ENCODE results near the gene ZDHHC3. TPM values are rescaled to one million over a fixed set of nuclear protein-coding genes. Genes with fewer than 3 reads are reported as not detected.

The ZDHHC3 gene
- total RNA-seq, 1 experiment from 2014 or later, result 58.0 TPM

DNA sequence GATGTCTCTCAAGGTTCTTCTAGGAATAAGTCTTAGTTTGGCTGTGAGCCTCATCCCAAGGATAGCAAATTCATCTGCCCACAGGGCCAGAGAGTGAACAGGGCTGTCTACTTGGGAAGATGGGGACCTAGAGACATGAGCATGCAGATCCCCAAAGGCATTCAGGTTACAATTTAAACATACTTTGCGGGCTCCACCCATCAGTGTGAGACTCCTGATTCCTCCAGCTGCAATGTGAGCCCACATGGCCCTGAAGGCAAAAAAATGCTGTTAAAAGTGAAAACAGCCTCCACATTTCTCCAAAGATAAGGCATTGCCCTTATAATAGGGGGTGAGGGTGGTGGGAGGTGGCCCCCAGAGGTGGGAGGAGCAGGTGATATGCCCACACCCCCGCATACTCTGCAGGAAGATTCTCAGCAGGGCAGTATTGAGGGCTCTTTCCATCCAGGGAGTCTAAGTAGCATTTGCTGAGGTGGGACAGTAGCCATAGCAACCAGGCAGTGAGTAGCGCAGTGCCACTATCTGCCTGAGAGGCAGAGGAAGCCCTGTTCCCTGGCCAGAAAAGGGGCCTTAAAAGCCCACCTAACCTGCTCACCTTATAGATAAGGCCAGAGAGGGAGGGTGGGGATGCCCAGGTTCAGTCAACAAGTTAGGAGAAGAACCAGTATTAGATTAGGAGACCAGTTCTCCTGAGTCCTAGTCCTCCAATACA, 70.4 kb downstream of the ZDHHC3 start:
- CTCF ChIA-PET, result interaction anchor here (1.1 kb wide), 1 partner anchor 9 kb away, joined by 3 read pairs; no protein-coding TSS in a partner anchor
- H3K27ac Mint-ChIP-seq, result no peak overlapping the region
- no peaks in the 10 kb centered on the region for H3K36me3 Mint-ChIP-seq
- H3K4me3 Mint-ChIP-seq, result no peak overlapping the region
- ATAC-seq (peak; percentile 70; the same call in 1 of the 2 replicates), DNase-seq (ENCODE audit: low spot score) (no peak)
- H3K9me3 Mint-ChIP-seq, result peaks cover 25% of the 10 kb centered on the region
- POLR2A ChIA-PET, result no interaction called here
- peaks cover 17% of the 10 kb centered on the region for H3K27me3 Mint-ChIP-seq (ENCODE audit: low read depth)
- no peak for TF ChIP-seq PRRX2 (CRISPR knock-in tag; IDR thresholded peaks at IDR 0.05)
- TF ChIP-seq ZNF317 (CRISPR knock-in tag; IDR thresholded peaks at IDR 0.05; ENCODE audit: borderline replicate concordance, low read depth), result no peak
- no peak for TF ChIP-seq NFE2L1 (CRISPR knock-in tag; IDR thresholded peaks at IDR 0.05)
- no peak for TF ChIP-seq ZNF138 (CRISPR knock-in tag; conservative IDR thresholded peaks at IDR 0.05)
- TF ChIP-seq, protein P1, sequence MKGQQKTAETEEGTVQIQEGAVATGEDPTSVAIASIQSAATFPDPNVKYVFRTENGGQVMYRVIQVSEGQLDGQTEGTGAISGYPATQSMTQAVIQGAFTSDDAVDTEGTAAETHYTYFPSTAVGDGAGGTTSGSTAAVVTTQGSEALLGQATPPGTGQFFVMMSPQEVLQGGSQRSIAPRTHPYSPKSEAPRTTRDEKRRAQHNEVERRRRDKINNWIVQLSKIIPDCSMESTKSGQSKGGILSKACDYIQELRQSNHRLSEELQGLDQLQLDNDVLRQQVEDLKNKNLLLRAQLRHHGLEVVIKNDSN (CRISPR knock-in tag; IDR thresholded peaks at IDR 0.05), result no peak
- TF ChIP-seq, protein P2, sequence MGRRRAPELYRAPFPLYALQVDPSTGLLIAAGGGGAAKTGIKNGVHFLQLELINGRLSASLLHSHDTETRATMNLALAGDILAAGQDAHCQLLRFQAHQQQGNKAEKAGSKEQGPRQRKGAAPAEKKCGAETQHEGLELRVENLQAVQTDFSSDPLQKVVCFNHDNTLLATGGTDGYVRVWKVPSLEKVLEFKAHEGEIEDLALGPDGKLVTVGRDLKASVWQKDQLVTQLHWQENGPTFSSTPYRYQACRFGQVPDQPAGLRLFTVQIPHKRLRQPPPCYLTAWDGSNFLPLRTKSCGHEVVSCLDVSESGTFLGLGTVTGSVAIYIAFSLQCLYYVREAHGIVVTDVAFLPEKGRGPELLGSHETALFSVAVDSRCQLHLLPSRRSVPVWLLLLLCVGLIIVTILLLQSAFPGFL (CRISPR knock-in tag; IDR thresholded peaks at IDR 0.05; ENCODE audit: borderline replicate concordance), result no peak
- TF ChIP-seq, protein P3, sequence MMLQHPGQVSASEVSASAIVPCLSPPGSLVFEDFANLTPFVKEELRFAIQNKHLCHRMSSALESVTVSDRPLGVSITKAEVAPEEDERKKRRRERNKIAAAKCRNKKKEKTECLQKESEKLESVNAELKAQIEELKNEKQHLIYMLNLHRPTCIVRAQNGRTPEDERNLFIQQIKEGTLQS (CRISPR knock-in tag; conservative IDR thresholded peaks at IDR 0.05), result no peak
- TF ChIP-seq, protein P4, sequence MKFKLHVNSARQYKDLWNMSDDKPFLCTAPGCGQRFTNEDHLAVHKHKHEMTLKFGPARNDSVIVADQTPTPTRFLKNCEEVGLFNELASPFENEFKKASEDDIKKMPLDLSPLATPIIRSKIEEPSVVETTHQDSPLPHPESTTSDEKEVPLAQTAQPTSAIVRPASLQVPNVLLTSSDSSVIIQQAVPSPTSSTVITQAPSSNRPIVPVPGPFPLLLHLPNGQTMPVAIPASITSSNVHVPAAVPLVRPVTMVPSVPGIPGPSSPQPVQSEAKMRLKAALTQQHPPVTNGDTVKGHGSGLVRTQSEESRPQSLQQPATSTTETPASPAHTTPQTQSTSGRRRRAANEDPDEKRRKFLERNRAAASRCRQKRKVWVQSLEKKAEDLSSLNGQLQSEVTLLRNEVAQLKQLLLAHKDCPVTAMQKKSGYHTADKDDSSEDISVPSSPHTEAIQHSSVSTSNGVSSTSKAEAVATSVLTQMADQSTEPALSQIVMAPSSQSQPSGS (CRISPR knock-in tag; IDR thresholded peaks at IDR 0.05; ENCODE audit: borderline replicate concordance, low read depth), result no peak
- TF ChIP-seq, protein P5, sequence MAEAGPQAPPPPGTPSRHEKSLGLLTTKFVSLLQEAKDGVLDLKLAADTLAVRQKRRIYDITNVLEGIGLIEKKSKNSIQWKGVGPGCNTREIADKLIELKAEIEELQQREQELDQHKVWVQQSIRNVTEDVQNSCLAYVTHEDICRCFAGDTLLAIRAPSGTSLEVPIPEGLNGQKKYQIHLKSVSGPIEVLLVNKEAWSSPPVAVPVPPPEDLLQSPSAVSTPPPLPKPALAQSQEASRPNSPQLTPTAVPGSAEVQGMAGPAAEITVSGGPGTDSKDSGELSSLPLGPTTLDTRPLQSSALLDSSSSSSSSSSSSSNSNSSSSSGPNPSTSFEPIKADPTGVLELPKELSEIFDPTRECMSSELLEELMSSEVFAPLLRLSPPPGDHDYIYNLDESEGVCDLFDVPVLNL (CRISPR knock-in tag; IDR thresholded peaks at IDR 0.05; ENCODE audit: borderline replicate concordance, low read depth), result no peak
- no peak for TF ChIP-seq JUN (CRISPR knock-in tag; IDR thresholded peaks at IDR 0.05)
- no peak for TF ChIP-seq NFATC4 (CRISPR knock-in tag; IDR thresholded peaks at IDR 0.05)
- no peak for TF ChIP-seq SOX15 (CRISPR knock-in tag; IDR thresholded peaks at IDR 0.05)
- H3K4me1 Mint-ChIP-seq, result no peaks in the 10 kb centered on the region

DNA sequence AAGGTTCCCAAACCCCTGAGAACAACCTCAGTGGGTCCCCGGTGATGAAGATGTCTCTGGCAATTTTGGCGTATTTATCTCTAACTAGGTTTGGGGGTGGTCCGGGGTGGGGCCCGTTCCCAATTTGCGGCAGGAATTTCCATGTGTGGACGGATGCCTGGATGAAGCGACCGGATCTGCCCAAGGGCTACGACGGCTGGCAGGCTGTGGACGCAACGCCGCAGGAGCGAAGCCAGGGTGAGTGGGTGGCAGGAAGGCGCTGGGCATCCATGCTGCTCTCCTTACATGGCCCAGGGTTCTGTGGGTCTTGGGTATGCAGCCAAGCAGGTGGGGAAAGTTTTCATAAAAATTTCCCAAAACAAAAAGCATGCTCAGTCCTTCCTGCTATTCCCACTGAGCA, 72.2 kb downstream of the ZDHHC3 start:
- Mint-ChIP-seq H3K4me3 (no peak overlapping the region), H3K27me3 (ENCODE audit: low read depth) (peaks cover 9% of the 10 kb centered on the region), H3K9me3 (peaks cover 18% of the 10 kb centered on the region), H3K27ac (no peak overlapping the region), H3K4me1 (peaks cover 10% of the 10 kb centered on the region), H3K36me3 (no peaks in the 10 kb centered on the region)
- ChIA-PET CTCF (no interaction called here), POLR2A (no interaction called here)
- no peak for ATAC-seq
- no peak for DNase-seq (ENCODE audit: low spot score)
- TF ChIP-seq, protein P6, sequence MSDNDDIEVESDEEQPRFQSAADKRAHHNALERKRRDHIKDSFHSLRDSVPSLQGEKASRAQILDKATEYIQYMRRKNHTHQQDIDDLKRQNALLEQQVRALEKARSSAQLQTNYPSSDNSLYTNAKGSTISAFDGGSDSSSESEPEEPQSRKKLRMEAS (CRISPR knock-in tag; IDR thresholded peaks at IDR 0.05), result no peak
- TF ChIP-seq, protein P7, sequence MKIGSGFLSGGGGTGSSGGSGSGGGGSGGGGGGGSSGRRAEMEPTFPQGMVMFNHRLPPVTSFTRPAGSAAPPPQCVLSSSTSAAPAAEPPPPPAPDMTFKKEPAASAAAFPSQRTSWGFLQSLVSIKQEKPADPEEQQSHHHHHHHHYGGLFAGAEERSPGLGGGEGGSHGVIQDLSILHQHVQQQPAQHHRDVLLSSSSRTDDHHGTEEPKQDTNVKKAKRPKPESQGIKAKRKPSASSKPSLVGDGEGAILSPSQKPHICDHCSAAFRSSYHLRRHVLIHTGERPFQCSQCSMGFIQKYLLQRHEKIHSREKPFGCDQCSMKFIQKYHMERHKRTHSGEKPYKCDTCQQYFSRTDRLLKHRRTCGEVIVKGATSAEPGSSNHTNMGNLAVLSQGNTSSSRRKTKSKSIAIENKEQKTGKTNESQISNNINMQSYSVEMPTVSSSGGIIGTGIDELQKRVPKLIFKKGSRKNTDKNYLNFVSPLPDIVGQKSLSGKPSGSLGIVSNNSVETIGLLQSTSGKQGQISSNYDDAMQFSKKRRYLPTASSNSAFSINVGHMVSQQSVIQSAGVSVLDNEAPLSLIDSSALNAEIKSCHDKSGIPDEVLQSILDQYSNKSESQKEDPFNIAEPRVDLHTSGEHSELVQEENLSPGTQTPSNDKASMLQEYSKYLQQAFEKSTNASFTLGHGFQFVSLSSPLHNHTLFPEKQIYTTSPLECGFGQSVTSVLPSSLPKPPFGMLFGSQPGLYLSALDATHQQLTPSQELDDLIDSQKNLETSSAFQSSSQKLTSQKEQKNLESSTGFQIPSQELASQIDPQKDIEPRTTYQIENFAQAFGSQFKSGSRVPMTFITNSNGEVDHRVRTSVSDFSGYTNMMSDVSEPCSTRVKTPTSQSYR (CRISPR knock-in tag; IDR thresholded peaks at IDR 0.05), result no peak
- TF ChIP-seq, protein P8, sequence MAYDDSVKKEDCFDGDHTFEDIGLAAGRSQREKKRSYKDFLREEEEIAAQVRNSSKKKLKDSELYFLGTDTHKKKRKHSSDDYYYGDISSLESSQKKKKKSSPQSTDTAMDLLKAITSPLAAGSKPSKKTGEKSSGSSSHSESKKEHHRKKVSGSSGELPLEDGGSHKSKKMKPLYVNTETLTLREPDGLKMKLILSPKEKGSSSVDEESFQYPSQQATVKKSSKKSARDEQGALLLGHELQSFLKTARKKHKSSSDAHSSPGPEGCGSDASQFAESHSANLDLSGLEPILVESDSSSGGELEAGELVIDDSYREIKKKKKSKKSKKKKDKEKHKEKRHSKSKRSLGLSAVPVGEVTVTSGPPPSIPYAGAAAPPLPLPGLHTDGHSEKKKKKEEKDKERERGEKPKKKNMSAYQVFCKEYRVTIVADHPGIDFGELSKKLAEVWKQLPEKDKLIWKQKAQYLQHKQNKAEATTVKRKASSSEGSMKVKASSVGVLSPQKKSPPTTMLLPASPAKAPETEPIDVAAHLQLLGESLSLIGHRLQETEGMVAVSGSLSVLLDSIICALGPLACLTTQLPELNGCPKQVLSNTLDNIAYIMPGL (CRISPR knock-in tag; IDR thresholded peaks at IDR 0.05), result no peak
- TF ChIP-seq, protein P9, sequence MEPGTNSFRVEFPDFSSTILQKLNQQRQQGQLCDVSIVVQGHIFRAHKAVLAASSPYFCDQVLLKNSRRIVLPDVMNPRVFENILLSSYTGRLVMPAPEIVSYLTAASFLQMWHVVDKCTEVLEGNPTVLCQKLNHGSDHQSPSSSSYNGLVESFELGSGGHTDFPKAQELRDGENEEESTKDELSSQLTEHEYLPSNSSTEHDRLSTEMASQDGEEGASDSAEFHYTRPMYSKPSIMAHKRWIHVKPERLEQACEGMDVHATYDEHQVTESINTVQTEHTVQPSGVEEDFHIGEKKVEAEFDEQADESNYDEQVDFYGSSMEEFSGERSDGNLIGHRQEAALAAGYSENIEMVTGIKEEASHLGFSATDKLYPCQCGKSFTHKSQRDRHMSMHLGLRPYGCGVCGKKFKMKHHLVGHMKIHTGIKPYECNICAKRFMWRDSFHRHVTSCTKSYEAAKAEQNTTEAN (CRISPR knock-in tag; IDR thresholded peaks at IDR 0.05), result no peak
- TF ChIP-seq CREB1 (CRISPR knock-in tag; IDR thresholded peaks at IDR 0.05), result no peak
- TF ChIP-seq, protein P2 (CRISPR knock-in tag; IDR thresholded peaks at IDR 0.05; ENCODE audit: borderline replicate concordance), result no peak
